Thyroid gland (tissue), 4 donors: Measurements from ENCODE around the gene NFE2. TPM values are rescaled to one million over a fixed set of nuclear protein-coding genes. Genes with fewer than 3 reads are reported as not detected.

ENCODE experiments used
- DNase-seq, 2 donors: peaks; one replicate each; pipeline ENCODE4 v3.0.0-alpha.2; 2019
- H3K27ac ChIP-seq, 3 donors: fragments of 200-600 bp; sonication (generic); 1 replicate in 2 of 3; 2 replicates in 1 of 3; pipeline ENCODE4 v1.5.1; 2016 to 2019; ENCODE audit warnings: mild to moderate bottlenecking in 1 of 3, moderate library complexity in 1 of 3
- H3K27me3 ChIP-seq: fragments of 200-600 bp; sonication (generic); one replicate; pipeline ENCODE4 v1.5.1; 2019
- H3K36me3 ChIP-seq, 2 donors: fragments of 200-600 bp; sonication (generic); one replicate each; pipeline ENCODE4 v1.5.1; 2016 to 2019
- H3K4me1 ChIP-seq, 2 donors: fragments of 200-600 bp; sonication (generic); one replicate each; pipeline ENCODE4 v1.5.1; 2017 to 2019
- H3K4me3 ChIP-seq, 3 donors: fragments of 200-600 bp; sonication (generic); replicated peaks in 1 of 3; 1 replicate in 2 of 3; 2 replicates in 1 of 3; pipeline ENCODE4 v1.5.1; 2016; ENCODE audit warnings: mild to moderate bottlenecking in 1 of 3
- H3K9me3 ChIP-seq: fragments of 200-600 bp; sonication (generic); one replicate; pipeline ENCODE4 v1.5.1; 2017
- CTCF ChIP-seq, 6 experiments: fragments of 200-600 bp in 3 of 6; fragments of 450-650 bp in 3 of 6; sonication (generic) in 3 of 6; IDR thresholded peaks; one replicate each; pipeline ENCODE4 v1.5.1; 2016 to 2019; ENCODE audit warnings: antibody characterized with exemption in 6 of 6, mild to moderate bottlenecking in 2 of 6, inconsistent platforms in 1 of 6, moderate library complexity in 1 of 6
- POLR2A ChIP-seq, 2 donors: fragments of 450-650 bp; IDR thresholded peaks; one replicate each; pipeline ENCODE4 v1.6.1; 2017; ENCODE audit warnings: antibody characterized with exemption in 2 of 2, mild to moderate bottlenecking in 2 of 2, moderate library complexity in 1 of 2
- WGBS, 2 donors: methylation state at CpG; one replicate each; pipeline ENCODE4 v1.1.5; 2017; 5-methylcytosine and 5-hydroxymethylcytosine counted together
- intact Hi-C: fragments of 100-400 bp; cut with DNase I; formaldehyde crosslinking; loops from one replicate; pipeline ENCODE4 v1.15.1; 2023
- total RNA-seq, 4 donors: library from RNA; depleted of rRNA; stranded (reverse); fragments of >200 nt; gene quantifications; one replicate each; pipeline ENCODE4 v1.2.3, GENCODE V29; 2016

Gene NFE2
- total RNA-seq, 4 donors from 2014 or later, result 0.56 to 1.7 (median 0.61) TPM

GRCh38 chr12:54294152-54294952 is 6.5 kb downstream of the NFE2 start:
- Histone ChIP-seq H3K36me3 (no peaks in the 10 kb centered on the region), H3K27ac (no peak overlapping the region), H3K9me3 (no peaks in the 10 kb centered on the region), H3K4me1 (no peaks in the 10 kb centered on the region), H3K27me3 (no peaks in the 10 kb centered on the region), H3K4me3 (no peak overlapping the region)
- TF ChIP-seq POLR2A (IDR thresholded peaks at IDR 0.05) (no peak), CTCF (IDR thresholded peaks at IDR 0.05) (peak; percentile 37 to 74 (median 64))
- DNase-seq, result peak; percentile 32 to 47
- 72% methylated on average over 9 of the region's 9 CpGs for WGBS, 2 donors
- intact Hi-C loops, result loop anchor here (5.0 kb wide), 2 partner anchors 33 to 68 kb away; partner anchors contain the start of genes COPZ1 and GPR84

- Histone ChIP-seq H3K9me3 (no peaks in the 10 kb centered on the region), H3K27me3 (no peaks in the 10 kb centered on the region), H3K4me1 (peaks cover 5 to 13% of the 10 kb centered on the region in 2 donors), H3K4me3 (no peak overlapping the region), H3K27ac (no peak overlapping the region), H3K36me3 (no peaks in the 10 kb centered on the region)
- no peak for TF ChIP-seq POLR2A (IDR thresholded peaks at IDR 0.05)
- no peak for TF ChIP-seq CTCF (IDR thresholded peaks at IDR 0.05)
- DNase-seq, result no peak
- intact Hi-C loops, result loop anchor here (5.0 kb wide), 2 partner anchors 34 to 69 kb away; partner anchors contain the start of genes COPZ1 and GPR84
- WGBS, 2 donors, result 95 to 99% methylated on average over 7 of the region's 7 CpGs
Observed at GRCh38 chr12:54292931-54293241, 7.9 kb downstream of the NFE2 start.

GRCh38 chr12:54292083-54292930 is 8.5 kb downstream of the NFE2 start:
- TF ChIP-seq CTCF (IDR thresholded peaks at IDR 0.05), result no peak
- no peak for TF ChIP-seq POLR2A (IDR thresholded peaks at IDR 0.05)
- no peak for DNase-seq
- Histone ChIP-seq H3K4me1 (peaks cover 11 to 18% of the 10 kb centered on the region in 2 donors), H3K36me3 (peaks cover 4 to 6% of the 10 kb centered on the region in 2 donors), H3K27me3 (no peaks in the 10 kb centered on the region), H3K9me3 (no peaks in the 10 kb centered on the region), H3K27ac (no peak overlapping the region), H3K4me3 (no peak overlapping the region)
- intact Hi-C loops, result loop anchor here (5.0 kb wide), 2 partner anchors 35 to 70 kb away; partner anchors contain the start of genes COPZ1 and GPR84
- WGBS, 2 donors, result 93 to 97% methylated on average over 22 to 28 of the region's 30 CpGs

GRCh38 chr12:54287261-54288157 is 13.3 kb downstream of the NFE2 start:
- Histone ChIP-seq H3K4me3 (no peak overlapping the region), H3K27me3 (no peaks in the 10 kb centered on the region), H3K36me3 (peaks cover 46 to 49% of the 10 kb centered on the region in 2 donors), H3K9me3 (no peaks in the 10 kb centered on the region), H3K27ac (peak overlapping the region in 2 of 3 donors; percentile 49 to 64), H3K4me1 (peaks cover 30 to 42% of the 10 kb centered on the region in 2 donors)
- WGBS, 2 donors, result 77 to 79% methylated on average over 8 of the region's 8 CpGs
- intact Hi-C loops, result no loop called here
- DNase-seq, result no peak
- TF ChIP-seq CTCF (IDR thresholded peaks at IDR 0.05) (no peak), POLR2A (IDR thresholded peaks at IDR 0.05) (no peak)
